GM21717 (cell line): Measurements from ENCODE around the gene PIK3R6.

Experiments used
- ATAC-seq: cut with Tn5 transposase; IDR thresholded peaks from one replicate; pipeline ENCODE4 v1.9.1; 2021; ENCODE audit warnings: mild to moderate bottlenecking, moderate library complexity; ENCODE audit not compliant: unreplicated experiment

The PIK3R6 gene

DNA sequence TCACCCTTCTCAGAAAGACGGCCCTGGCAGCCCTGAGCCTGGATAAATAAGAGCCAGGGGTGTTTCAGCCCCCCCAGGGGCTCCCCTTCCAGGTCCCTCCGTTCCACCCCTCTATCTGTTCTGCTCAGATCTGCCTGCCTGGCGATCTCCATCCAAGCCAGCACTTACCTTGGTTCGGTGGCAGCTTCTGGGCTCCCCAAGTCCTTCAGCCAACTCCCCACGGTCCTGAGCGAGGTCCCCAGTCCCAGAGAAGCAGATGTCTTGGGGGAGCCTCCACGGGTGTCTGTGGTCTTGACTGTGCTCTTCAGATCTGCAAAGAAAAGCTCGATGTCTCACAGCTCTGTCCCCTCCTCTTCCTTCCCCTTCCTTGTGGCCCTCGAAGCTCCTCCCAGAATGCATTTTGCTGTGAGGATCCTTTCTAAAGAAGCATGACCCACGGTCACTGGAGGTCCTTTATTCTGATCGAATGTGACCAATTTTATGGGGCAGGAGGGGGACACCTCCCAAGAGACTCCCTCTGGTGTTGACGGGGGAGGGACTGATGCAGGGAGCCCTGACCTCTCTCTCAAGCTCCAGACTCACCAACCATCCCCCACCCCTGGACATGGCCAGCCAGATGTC, at the start of gene PIK3R6:
PIK3R6 (minus strand) TSS at position 314 of the 621 bp plus-strand sequence. CDS start 17,880 bp downstream, outside the sequence.
- no peak for ATAC-seq

- ATAC-seq: no peak
Measured at GRCh38 chr17:8916466-8916865, 49.0 kb upstream of the PIK3R6 start.

GRCh38 chr17:8914554-8914953, 47.1 kb upstream of the PIK3R6 start:
- ATAC-seq: no peak

DNA sequence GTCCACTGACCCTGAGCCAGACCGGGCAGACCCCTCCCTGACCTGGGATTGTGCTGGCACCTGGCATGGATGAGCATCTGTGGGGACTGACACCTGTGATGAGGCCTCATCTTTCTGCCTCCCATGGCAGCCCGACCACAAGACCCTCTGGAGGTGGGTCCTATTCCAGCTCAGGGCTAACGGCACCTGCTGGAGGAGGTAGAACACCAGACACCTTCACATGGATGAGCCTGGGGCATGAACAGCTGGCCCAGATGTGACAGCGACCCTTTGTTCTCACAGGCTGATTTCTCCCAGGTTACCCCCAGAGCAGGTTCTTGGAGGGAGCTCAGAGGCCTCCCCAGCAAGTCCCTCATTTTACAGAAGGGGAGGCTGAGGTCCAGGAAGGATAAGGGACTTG, 46.4 kb upstream of the PIK3R6 start:
- ATAC-seq: no peak

GRCh38 chr17:8913091-8913490, 45.6 kb upstream of the PIK3R6 start:
- ATAC-seq: no peak

DNA sequence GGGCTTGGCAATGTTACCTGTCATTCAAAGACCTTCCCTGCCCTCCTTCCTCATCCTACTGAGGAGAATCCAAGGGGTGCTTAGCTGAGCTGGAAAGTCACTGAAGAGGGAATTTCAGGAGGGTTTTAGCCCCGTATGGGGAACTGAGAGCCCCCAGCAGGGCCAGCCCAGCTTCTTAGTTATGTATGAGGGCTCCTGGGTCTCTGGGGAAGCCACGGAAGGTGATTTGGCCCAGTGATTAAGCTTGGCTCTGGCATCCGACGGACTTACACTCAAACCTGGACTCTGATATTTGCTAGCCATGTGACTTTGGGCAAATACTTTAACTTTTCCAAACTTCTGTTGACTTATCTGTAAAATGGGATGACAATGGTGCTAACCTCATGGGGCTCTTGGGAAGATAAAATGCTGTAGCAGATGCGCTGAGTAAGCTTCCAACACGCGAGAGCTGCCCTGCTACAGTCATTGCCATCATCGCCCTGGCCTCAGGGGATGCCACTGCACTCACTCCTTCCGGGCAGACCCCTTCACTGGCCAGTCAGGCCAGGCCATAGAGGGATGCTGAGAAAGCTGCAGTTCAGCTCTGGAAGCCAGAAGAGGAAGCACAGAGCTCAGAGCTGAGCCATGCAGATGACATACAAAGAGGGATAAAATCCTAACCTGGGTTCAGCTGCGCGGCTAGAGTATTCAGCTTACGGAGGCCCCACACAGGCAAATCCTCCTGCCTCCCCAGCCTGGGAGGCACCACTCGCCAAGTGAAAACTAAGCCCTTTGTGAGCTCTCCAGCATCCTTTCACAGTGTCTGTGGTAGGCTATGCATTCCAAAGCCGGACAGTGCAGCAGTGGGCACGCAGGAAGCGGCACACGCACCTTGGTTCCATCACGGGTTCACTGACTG, 44.9 kb upstream of the PIK3R6 start:
- ATAC-seq: no peak

GRCh38 chr17:8910969-8911604, 43.6 kb upstream of the PIK3R6 start:
- ATAC-seq: no peak

GRCh38 chr17:8909586-8910270, 42.3 kb upstream of the PIK3R6 start:
- no peak for ATAC-seq

- no peak for ATAC-seq
Measured at GRCh38 chr17:8905331-8905730, 37.9 kb upstream of the PIK3R6 start.

DNA sequence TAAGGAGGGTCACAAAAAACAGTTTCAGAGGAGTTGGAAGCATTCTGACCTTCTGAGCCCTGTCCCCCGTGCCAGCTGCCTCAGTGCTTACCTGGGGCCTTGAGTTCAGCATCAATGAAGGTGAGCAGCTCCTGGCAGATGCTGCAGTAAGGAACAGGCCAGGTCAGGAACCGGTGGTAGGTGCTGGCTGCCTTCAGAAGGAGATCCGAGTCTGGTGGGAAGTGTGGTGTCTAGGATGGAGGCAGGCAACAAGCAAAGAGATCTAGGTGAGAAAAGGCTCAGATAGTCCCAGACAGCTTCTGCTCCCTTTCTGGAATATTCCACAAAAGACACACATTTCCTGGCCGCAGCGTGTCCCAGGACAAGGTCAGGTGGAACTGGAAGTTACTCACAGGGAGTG, 37.2 kb upstream of the PIK3R6 start:
- no peak for ATAC-seq

- no peak for ATAC-seq
Measured at GRCh38 chr17:8904201-8904600, 36.7 kb upstream of the PIK3R6 start.

GRCh38 chr17:8900626-8901585, 33.4 kb upstream of the PIK3R6 start:
- peak; percentile 33 for ATAC-seq

DNA sequence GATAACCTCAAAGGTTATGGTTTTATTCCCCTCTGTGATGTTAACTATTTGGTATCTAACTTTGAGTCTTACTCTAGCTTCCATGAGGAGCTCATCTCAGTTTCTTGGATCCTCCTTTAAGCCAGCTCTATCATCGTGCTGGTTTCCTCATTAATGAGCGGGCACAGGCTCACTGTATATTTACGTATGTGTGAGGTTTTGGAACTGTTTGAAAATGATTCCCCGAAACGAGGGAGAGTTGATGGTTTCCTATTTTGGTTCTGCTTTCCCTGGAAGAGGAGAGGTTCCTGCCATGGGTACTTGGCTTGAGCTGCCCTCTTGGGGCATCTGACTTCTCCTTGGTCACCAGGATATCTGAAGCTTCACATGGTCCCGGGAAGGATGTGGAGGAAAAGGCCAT, 32.7 kb upstream of the PIK3R6 start:
- no peak for ATAC-seq

DNA sequence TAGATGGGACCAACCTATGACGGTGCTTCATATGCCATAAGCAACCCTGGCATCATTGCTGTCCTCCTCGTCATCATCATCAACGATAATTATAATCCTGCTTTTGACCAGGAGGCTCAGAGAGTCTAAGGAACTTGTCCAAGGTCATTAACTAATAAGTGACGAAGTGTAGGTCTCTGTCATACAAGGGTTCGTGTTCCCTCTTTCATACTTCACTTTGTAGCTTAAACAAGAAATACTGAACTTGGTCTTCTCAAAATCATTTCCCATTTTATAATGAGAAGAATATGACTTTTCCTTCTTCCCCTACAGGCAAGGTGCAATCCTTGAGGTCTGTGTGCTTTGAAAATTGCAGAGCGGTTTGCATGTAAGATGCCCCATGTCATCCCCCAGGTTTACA, 31.2 kb upstream of the PIK3R6 start:
- ATAC-seq: no peak

DNA sequence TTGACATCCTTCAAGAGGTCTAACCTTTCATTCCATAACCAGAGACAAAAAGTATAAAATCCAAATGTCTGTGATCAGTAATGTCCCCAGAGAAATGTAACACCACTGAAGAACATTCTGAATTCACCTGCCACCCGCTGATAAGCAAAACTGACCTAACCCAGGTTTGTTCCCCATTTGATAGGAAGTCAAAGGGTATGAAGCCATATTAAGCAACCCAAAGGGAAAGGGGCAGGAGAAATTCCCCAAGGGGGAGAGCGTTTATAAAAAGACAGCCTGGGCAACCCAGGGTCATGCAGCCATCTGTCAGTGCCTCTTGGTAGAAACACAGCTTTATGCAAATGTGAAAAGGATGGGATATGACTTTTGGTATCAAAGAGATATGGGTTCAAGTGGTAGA, 30.7 kb upstream of the PIK3R6 start:
- ATAC-seq: no peak

GRCh38 chr17:8896641-8897635, 29.5 kb upstream of the PIK3R6 start:
- no peak for ATAC-seq

DNA sequence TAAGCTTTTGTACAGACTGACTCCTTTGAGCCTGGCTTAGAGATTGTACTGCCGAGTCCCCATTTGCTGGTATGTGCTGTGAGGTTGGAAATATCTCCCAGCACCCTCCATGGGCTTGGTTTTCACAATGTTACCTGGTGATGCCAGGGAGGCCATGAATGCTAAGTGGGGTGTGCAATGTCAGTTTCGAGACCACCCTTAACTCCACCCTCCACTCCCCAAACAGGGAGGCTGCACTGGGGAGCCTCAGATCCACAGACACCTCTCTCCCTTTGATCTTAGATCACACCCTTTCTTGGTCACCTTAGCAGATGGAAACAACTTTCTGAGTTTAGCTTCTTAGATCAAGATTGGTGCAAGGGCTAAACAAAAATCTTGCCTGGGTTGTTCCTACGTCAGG, 28.6 kb upstream of the PIK3R6 start:
- ATAC-seq: no peak

- no peak for ATAC-seq
Measured at GRCh38 chr17:8894673-8895578, 27.5 kb upstream of the PIK3R6 start.
